ENCODE results near the gene AQP6.

DNA sequence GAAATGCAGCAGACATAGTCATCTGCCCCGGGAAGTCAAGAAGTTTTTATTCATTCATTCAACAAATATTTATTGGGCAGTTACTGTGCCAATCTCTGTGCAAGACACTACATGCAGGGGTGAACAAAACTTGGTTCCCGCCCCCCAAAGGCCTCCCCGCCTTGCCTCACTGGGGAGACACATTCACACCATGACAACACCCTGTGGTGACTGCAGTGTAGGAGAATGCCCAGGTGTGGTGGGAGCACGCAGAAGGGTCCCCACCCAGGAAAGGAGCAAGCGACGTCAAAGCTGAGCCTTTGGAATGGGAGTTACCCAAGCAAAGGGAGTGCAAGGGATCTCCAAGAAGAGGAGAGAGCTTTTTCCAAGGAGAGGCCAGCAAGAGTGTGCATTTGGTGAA, 1.6 kb upstream of the AQP6 start:
- TF ChIP-seq POLR2A (IDR thresholded peaks at IDR 0.05), result no peak
- no peak for TF ChIP-seq CTCF (IDR thresholded peaks at IDR 0.05 in 8 of 11, conservative IDR thresholded peaks at IDR 0.05 in 3 of 11)
- no peak for TF ChIP-seq POLR2AphosphoS5 (IDR thresholded peaks at IDR 0.05)

Measured in spleen (tissue), 7 donors.